ENCODE measurements around the gene CD47.

DNA sequence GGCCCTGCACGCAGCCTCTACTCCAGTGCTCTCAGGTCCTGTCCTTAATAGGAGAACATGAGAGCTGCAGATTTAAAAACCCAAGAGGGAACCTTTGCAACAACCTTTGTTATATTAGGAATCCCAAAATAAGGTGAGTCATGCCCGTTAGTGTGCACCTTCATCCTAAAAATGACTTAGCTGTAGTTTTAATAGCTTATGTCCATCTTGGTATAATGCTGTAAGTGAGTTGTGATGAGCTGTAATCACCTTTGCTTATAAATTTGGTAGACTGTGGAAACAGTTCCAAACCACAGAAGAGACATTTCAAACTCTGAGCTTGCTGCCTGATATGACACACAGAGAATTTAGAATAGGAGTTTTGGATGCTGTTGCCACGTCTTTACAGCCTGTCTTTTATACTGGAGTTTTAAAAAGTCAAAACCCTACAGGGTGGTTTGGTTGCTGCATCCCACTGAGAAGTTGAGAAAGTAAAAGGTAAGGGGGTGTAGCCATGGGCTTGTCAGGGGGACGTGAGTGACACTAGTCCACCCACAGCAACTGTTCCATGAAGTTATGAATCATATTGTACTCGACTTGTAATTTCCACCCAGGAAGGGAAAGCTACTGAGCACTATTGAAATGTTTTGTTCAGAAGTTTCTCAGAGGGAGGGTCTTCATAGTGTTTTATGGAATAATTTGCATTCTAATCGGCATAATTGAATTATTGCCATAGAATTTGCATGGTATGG lies 27.4 kb upstream of the CD47 start:
- no peak for TF ChIP-seq ZNF274 (IDR thresholded peaks at IDR 0.05; ENCODE audit: insufficient read depth, insufficient read length)
- no peak for TF ChIP-seq FOS (IDR thresholded peaks at IDR 0.05; ENCODE audit: borderline replicate concordance, extremely low read depth, insufficient read length)
- no peak for TF ChIP-seq POLR2AphosphoS2 (IDR thresholded peaks at IDR 0.05; ENCODE audit: low read depth, low read length)
- TF ChIP-seq, protein P1, sequence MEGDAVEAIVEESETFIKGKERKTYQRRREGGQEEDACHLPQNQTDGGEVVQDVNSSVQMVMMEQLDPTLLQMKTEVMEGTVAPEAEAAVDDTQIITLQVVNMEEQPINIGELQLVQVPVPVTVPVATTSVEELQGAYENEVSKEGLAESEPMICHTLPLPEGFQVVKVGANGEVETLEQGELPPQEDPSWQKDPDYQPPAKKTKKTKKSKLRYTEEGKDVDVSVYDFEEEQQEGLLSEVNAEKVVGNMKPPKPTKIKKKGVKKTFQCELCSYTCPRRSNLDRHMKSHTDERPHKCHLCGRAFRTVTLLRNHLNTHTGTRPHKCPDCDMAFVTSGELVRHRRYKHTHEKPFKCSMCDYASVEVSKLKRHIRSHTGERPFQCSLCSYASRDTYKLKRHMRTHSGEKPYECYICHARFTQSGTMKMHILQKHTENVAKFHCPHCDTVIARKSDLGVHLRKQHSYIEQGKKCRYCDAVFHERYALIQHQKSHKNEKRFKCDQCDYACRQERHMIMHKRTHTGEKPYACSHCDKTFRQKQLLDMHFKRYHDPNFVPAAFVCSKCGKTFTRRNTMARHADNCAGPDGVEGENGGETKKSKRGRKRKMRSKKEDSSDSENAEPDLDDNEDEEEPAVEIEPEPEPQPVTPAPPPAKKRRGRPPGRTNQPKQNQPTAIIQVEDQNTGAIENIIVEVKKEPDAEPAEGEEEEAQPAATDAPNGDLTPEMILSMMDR (IDR thresholded peaks at IDR 0.05 in 2 of 3, conservative IDR thresholded peaks at IDR 0.05 in 1 of 3; ENCODE audit: control insufficient read depth in 2 of 3, extremely low read depth in 1 of 3, insufficient read depth in 1 of 3, low read depth in 3 of 3, low read length in 3 of 3): no peak
- TF ChIP-seq SUZ12 (IDR thresholded peaks at IDR 0.05; ENCODE audit: unreplicated experiment): no peak
- no peak for TF ChIP-seq POLR2AphosphoS5 (IDR thresholded peaks at IDR 0.05; ENCODE audit: low read length)
- no peak for TF ChIP-seq GABPA (IDR thresholded peaks at IDR 0.05; ENCODE audit: low read depth)
- TF ChIP-seq JUND (IDR thresholded peaks at IDR 0.05; ENCODE audit: low read depth, low read length): no peak
- TF ChIP-seq RB1 (IDR thresholded peaks at IDR 0.05; ENCODE audit: borderline replicate concordance): no peak
